OCI-LY1 (cell line): ENCODE measurements around the gene MROH7.

Source experiments
- H2AFZ ChIP-seq: fragments of 200-600 bp; sonication (generic), shearing (Covaris generic); 2 replicates; pipeline ENCODE4 v1.6.0; 2014; ENCODE audit warnings: antibody characterized with exemption, mild to moderate bottlenecking, low read length
- H3F3A ChIP-seq: fragments of 200-600 bp; sonication (generic), shearing (Covaris generic); 2 replicates; pipeline ENCODE4 v1.6.0; 2014; ENCODE audit warnings: mild to moderate bottlenecking, antibody characterized with exemption, low read length, moderate library complexity; ENCODE audit not compliant: insufficient read depth
- H3K27ac ChIP-seq: fragments of 200-600 bp; sonication (generic); 2 replicates; pipeline ENCODE4 v1.5.1; 2014; ENCODE audit warnings: low read length, mixed run types, mild to moderate bottlenecking, low read depth; ENCODE audit not compliant: poor library complexity, severe bottlenecking
- H3K27me3 ChIP-seq: fragments of 200-600 bp; sonication (generic); 2 replicates; pipeline ENCODE4 v1.6.0; 2014; ENCODE audit warnings: antibody characterized with exemption, mild to moderate bottlenecking, low read length, moderate library complexity; ENCODE audit not compliant: insufficient read depth
- H3K36me3 ChIP-seq: fragments of 200-600 bp; sonication (generic); 2 replicates; pipeline ENCODE4 v1.6.1; 2014; ENCODE audit warnings: mild to moderate bottlenecking, antibody characterized with exemption, low read length, moderate library complexity, mixed read lengths; ENCODE audit not compliant: insufficient read depth
- H3K4me1 ChIP-seq: fragments of 200-600 bp; sonication (generic); 2 replicates; pipeline ENCODE4 v1.5.1; 2014; ENCODE audit warnings: mild to moderate bottlenecking, low read length, moderate library complexity; ENCODE audit not compliant: insufficient read depth, severe bottlenecking
- H3K4me2 ChIP-seq: fragments of 200-600 bp; sonication (generic), shearing (Covaris generic); 2 replicates; pipeline ENCODE4 v1.6.1; 2014; ENCODE audit warnings: low read length
- H3K4me3 ChIP-seq: fragments of 200-600 bp; sonication (generic); 2 replicates; pipeline ENCODE4 v1.5.1; 2014; ENCODE audit warnings: low read length, low read depth, mild to moderate bottlenecking, mixed read lengths; ENCODE audit not compliant: poor library complexity, severe bottlenecking
- H3K79me2 ChIP-seq: fragments of 200-600 bp; shearing (Covaris generic); 2 replicates; pipeline ENCODE4 v1.6.1; 2016; ENCODE audit warnings: mixed run types, low read length, mixed read lengths; ENCODE audit not compliant: insufficient read depth
- H3K9ac ChIP-seq: fragments of 200-600 bp; sonication (generic), shearing (Covaris generic); 2 replicates; pipeline ENCODE4 v1.6.1; 2014; ENCODE audit warnings: mild to moderate bottlenecking, low read length, mixed read lengths
- H3K9me2 ChIP-seq: fragments of 200-600 bp; sonication (generic), shearing (Covaris generic); 2 replicates; pipeline ENCODE4 v1.6.1; 2014; ENCODE audit warnings: low read depth, mild to moderate bottlenecking, low read length, mixed read lengths
- H3K9me3 ChIP-seq: fragments of 200-600 bp; shearing (Covaris generic); 2 replicates; pipeline ENCODE4 v1.6.1; 2014; ENCODE audit warnings: low read length, mixed read lengths
- H4K20me1 ChIP-seq: fragments of 200-600 bp; sonication (generic), shearing (Covaris generic); 2 replicates; pipeline ENCODE4 v1.6.0; 2016; ENCODE audit warnings: mild to moderate bottlenecking, low read length; ENCODE audit not compliant: insufficient read depth
- EZH2 ChIP-seq: fragments of 200-600 bp; sonication (generic), shearing (Covaris generic); IDR thresholded peaks from 2 replicates; pipeline ENCODE4 v1.8.0; 2017; ENCODE audit warnings: borderline replicate concordance, mixed run types, mild to moderate bottlenecking, antibody characterized with exemption, low read length, moderate library complexity, mixed read lengths
- TF ChIP-seq, protein P1 (sequence below): fragments of 200-600 bp; sonication (generic), shearing (Covaris generic); IDR thresholded peaks from 2 replicates; pipeline ENCODE4 v1.5.1; 2017; ENCODE audit warnings: mild to moderate bottlenecking, antibody characterized with exemption, low read length, moderate library complexity, mixed read lengths

The MROH7 gene

DNA sequence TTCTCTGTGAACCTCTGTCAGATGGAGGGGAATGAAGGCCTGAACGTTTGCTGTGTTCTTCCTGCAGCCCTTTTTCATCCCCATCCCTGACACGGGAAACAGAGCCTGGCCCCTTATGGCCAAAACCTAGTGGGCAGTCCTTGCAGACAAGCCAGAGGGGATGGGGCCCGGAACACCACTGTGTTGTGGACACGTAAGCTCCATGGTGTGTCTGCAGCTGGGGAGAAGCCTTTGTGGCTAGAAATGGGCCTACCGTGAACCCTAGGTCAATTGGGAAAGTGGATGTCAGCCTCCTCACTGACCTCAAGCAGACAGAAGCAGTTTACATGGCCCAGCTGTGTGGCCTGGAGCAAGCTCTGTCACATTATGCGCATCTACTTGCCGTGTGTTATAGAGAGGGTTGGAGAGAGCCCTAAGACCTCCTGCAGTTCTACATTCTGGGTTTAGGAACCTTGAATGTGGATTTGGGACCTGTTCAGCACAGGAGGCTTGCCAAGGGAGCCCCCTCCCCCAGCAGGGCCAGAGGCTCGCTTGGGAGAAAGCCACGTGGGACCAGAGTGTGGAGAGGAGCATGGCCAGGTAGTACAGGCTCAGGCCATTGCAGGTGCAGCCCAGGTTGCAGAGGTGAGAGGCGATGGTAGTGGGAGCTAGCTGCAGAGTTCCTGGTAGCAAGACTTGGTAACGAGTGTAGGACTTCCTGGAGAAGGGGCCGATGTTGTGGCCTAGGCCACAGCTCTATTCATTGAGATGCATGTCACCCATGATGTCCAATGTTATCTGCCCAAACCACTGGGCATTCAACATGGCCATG is 102.0 kb downstream of the MROH7 start:
- Histone ChIP-seq H3K9me2 (no peaks in the 10 kb centered on the region), H2AFZ (no peak overlapping the region), H3F3A (no peaks in the 10 kb centered on the region), H3K9me3 (no peaks in the 10 kb centered on the region), H3K27ac (no peak overlapping the region), H4K20me1 (no peaks in the 10 kb centered on the region), H3K27me3 (no peaks in the 10 kb centered on the region), H3K79me2 (no peaks in the 10 kb centered on the region), H3K36me3 (peaks cover 45% of the 10 kb centered on the region), H3K4me2 (no peak overlapping the region), H3K4me3 (no peak overlapping the region), H3K9ac (no peak overlapping the region), H3K4me1 (no peaks in the 10 kb centered on the region)
- TF ChIP-seq, protein P1, sequence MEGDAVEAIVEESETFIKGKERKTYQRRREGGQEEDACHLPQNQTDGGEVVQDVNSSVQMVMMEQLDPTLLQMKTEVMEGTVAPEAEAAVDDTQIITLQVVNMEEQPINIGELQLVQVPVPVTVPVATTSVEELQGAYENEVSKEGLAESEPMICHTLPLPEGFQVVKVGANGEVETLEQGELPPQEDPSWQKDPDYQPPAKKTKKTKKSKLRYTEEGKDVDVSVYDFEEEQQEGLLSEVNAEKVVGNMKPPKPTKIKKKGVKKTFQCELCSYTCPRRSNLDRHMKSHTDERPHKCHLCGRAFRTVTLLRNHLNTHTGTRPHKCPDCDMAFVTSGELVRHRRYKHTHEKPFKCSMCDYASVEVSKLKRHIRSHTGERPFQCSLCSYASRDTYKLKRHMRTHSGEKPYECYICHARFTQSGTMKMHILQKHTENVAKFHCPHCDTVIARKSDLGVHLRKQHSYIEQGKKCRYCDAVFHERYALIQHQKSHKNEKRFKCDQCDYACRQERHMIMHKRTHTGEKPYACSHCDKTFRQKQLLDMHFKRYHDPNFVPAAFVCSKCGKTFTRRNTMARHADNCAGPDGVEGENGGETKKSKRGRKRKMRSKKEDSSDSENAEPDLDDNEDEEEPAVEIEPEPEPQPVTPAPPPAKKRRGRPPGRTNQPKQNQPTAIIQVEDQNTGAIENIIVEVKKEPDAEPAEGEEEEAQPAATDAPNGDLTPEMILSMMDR = no peak
- no peak for TF ChIP-seq EZH2

DNA sequence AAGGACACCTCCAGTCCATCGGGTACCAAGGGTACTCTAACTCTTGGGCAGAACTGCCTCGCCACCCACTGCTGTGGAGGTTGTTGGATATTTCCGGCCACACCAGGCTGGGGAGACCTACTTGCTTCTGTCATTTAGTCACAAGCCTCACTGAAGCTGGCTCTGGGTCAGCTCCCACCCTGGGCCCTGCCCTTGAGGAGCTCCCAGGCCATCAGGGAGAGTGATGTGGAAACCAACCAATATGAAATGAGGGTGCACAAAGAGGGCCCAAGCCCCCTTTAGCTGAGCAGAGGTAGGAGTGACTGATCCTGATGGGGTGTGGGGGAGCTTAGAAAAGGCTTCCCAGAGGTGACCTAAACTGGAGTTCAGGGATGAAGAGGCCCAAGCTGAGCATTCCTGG is 103.1 kb downstream of the MROH7 start:
- Histone ChIP-seq H3K4me1 (no peaks in the 10 kb centered on the region), H3K36me3 (peaks cover 38% of the 10 kb centered on the region), H3K4me3 (no peak overlapping the region), H3K27me3 (no peaks in the 10 kb centered on the region), H3K79me2 (no peaks in the 10 kb centered on the region), H3K9me3 (no peaks in the 10 kb centered on the region), H2AFZ (no peak overlapping the region), H3K9ac (no peak overlapping the region), H4K20me1 (no peaks in the 10 kb centered on the region), H3K9me2 (no peaks in the 10 kb centered on the region), H3F3A (no peaks in the 10 kb centered on the region), H3K4me2 (no peak overlapping the region), H3K27ac (no peak overlapping the region)
- TF ChIP-seq, protein P1 = no peak
- TF ChIP-seq EZH2 = no peak

DNA sequence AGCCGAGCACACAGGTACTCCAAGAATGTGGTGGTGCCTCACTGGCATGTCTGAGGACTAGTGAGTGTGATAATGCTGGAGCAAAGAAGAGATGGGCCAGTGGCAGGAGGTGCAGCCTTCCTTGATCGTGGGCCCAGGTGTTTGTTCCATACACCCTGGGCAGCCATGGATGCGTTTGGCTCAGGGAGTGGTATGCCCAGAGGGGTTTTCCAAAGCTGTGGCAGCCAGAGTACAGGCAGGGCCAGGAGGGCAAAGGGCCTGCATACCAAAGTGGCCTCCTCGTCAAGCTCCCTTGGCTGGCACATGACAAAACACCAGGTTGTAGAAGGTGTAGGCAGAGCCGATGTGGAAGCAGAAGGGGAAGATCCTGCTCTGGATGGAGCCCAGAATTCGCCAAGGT is 103.7 kb downstream of the MROH7 start:
- Histone ChIP-seq H3K9me3 (no peaks in the 10 kb centered on the region), H3K27ac (no peak overlapping the region), H3K4me2 (no peak overlapping the region), H3K4me3 (no peak overlapping the region), H3K79me2 (no peaks in the 10 kb centered on the region), H3K9ac (no peak overlapping the region), H3K4me1 (no peaks in the 10 kb centered on the region), H3K9me2 (no peaks in the 10 kb centered on the region), H3F3A (no peaks in the 10 kb centered on the region), H3K36me3 (peaks cover 32% of the 10 kb centered on the region), H4K20me1 (no peaks in the 10 kb centered on the region), H2AFZ (no peak overlapping the region), H3K27me3 (no peaks in the 10 kb centered on the region)
- no peak for TF ChIP-seq EZH2
- TF ChIP-seq, protein P1 = no peak
